ENCODE data around the gene ADARB2.

The ADARB2 gene

GRCh38 chr10:1148855-1149605, 588.3 kb downstream of the ADARB2 start:
- DNase-seq (ENCODE audit: low spot score): no peak
- in situ Hi-C loops (cut with MboI; ENCODE audit: low pct_unique_long_range_greater_than_20kb, low sequenced_read_pairs, unreplicated experiment): no loop called here
- no peak for TF ChIP-seq CTCF (IDR thresholded peaks at IDR 0.05; ENCODE audit: extremely low read depth, insufficient read depth, missing control alignments)

GRCh38 chr10:1147810-1148209, 589.5 kb downstream of the ADARB2 start:
- no peak for DNase-seq (ENCODE audit: low spot score)
- in situ Hi-C loops (cut with MboI; ENCODE audit: low pct_unique_long_range_greater_than_20kb, low sequenced_read_pairs, unreplicated experiment): no loop called here
- TF ChIP-seq CTCF (IDR thresholded peaks at IDR 0.05; ENCODE audit: extremely low read depth, insufficient read depth, missing control alignments): no peak

- no peak for DNase-seq (ENCODE audit: low spot score)
- peak; percentile 47 for TF ChIP-seq CTCF (IDR thresholded peaks at IDR 0.05; ENCODE audit: extremely low read depth, insufficient read depth, missing control alignments)
- in situ Hi-C loops (cut with MboI; ENCODE audit: low pct_unique_long_range_greater_than_20kb, low sequenced_read_pairs, unreplicated experiment): no loop called here
Observed at GRCh38 chr10:1142596-1142995, 594.7 kb downstream of the ADARB2 start.

- in situ Hi-C loops (cut with MboI; ENCODE audit: low pct_unique_long_range_greater_than_20kb, low sequenced_read_pairs, unreplicated experiment): no loop called here
- DNase-seq (ENCODE audit: low spot score): no peak
- TF ChIP-seq CTCF (IDR thresholded peaks at IDR 0.05; ENCODE audit: extremely low read depth, insufficient read depth, missing control alignments): no peak
Observed at GRCh38 chr10:1141701-1142100, 595.6 kb downstream of the ADARB2 start.

GRCh38 chr10:1141261-1141660, 596.1 kb downstream of the ADARB2 start:
- in situ Hi-C loops (cut with MboI; ENCODE audit: low pct_unique_long_range_greater_than_20kb, low sequenced_read_pairs, unreplicated experiment): no loop called here
- DNase-seq (ENCODE audit: low spot score): no peak
- no peak for TF ChIP-seq CTCF (IDR thresholded peaks at IDR 0.05; ENCODE audit: extremely low read depth, insufficient read depth, missing control alignments)

- DNase-seq (ENCODE audit: low spot score): no peak
- in situ Hi-C loops (cut with MboI; ENCODE audit: low pct_unique_long_range_greater_than_20kb, low sequenced_read_pairs, unreplicated experiment): no loop called here
- TF ChIP-seq CTCF (IDR thresholded peaks at IDR 0.05; ENCODE audit: extremely low read depth, insufficient read depth, missing control alignments): no peak
Observed at GRCh38 chr10:1138529-1138928, 598.8 kb downstream of the ADARB2 start.
